Panc1 (cell line): Measurements from ENCODE around the gene C19orf81. TPM values are rescaled to one million over a fixed set of nuclear protein-coding genes. Genes with fewer than 3 reads are reported as not detected.

Experiments used
- ATAC-seq: fragments of 200-7000 bp; cut with Tn5 transposase; 2 replicates; pipeline ENCODE4 v1.9.1; 2020; ENCODE audit warnings: mild to moderate bottlenecking, moderate library complexity
- BruUV-seq: library from RNA; stranded (reverse); fragments of 400-500 nt; replicated peaks from 2 replicates; lab custom pipeline; 2021; lab: Mats Ljungman, UMichigan
- CTCF ChIA-PET: fragments of 300-600 bp; sonication (Branson Sonifier 250); formaldehyde crosslinking; loops from one replicate; lab custom pipeline; 2022; ENCODE audit warnings: antibody characterized with exemption; lab: Charles Lee
- POLR2A ChIA-PET: fragments of 300-600 bp; sonication (Branson Sonifier 250); formaldehyde crosslinking; loops from one replicate; lab custom pipeline; 2022; ENCODE audit warnings: antibody characterized with exemption; lab: Charles Lee
- DNase-seq: peaks from one replicate; pipeline ENCODE4 v3.0.0-alpha.2; 2010; ENCODE audit warnings: low read depth, low spot score
- H3K27ac ChIP-seq: 2 replicates; pipeline ENCODE4 v1.5.1; 2011; ENCODE audit warnings: mild to moderate bottlenecking, low read length, inconsistent platforms
- H3K27me3 ChIP-seq: fragments of 200-500 bp; sonication (Bioruptor generic); 2 replicates; pipeline ENCODE4 v1.6.0; 2014; ENCODE audit warnings: low read length, inconsistent platforms; ENCODE audit not compliant: control insufficient read depth, insufficient read depth
- H3K36me3 ChIP-seq: fragments of 200-500 bp; sonication (Bioruptor generic); 2 replicates; pipeline ENCODE4 v1.5.1; 2014; ENCODE audit warnings: inconsistent platforms, mild to moderate bottlenecking, low read length, moderate library complexity; ENCODE audit not compliant: control insufficient read depth, insufficient read depth
- H3K4me1 ChIP-seq: 2 replicates; pipeline ENCODE4 v1.5.1; 2011; ENCODE audit warnings: inconsistent platforms, mild to moderate bottlenecking, low read length, moderate library complexity; ENCODE audit not compliant: control insufficient read depth, insufficient read depth
- H3K4me3 ChIP-seq, 2 experiments: 2 replicates each; pipeline ENCODE4 v1.5.1; 2011 to 2012; ENCODE audit warnings: low read depth in 2 of 2, low read length in 2 of 2, mild to moderate bottlenecking in 2 of 2, inconsistent platforms in 1 of 2, moderate library complexity in 1 of 2
- H3K9me3 ChIP-seq: fragments of 200-500 bp; sonication (Bioruptor generic); 2 replicates; pipeline ENCODE4 v1.5.1; 2014; ENCODE audit warnings: low read depth, mild to moderate bottlenecking, inconsistent platforms, low read length, moderate library complexity; ENCODE audit not compliant: control insufficient read depth, insufficient read depth
- POLR2AphosphoS5 ChIP-seq: IDR thresholded peaks from 2 replicates; pipeline ENCODE4 v1.6.1; 2012; ENCODE audit warnings: mild to moderate bottlenecking, low read depth, low read length, moderate library complexity
- SIN3A ChIP-seq: IDR thresholded peaks from 2 replicates; pipeline ENCODE4 v1.6.1; 2012; ENCODE audit warnings: low read depth, mild to moderate bottlenecking, low read length, moderate library complexity, borderline replicate concordance; ENCODE audit not compliant: insufficient read depth
- TCF7L2 ChIP-seq: IDR thresholded peaks from 2 replicates; pipeline ENCODE4 v1.6.1; 2011; ENCODE audit warnings: mild to moderate bottlenecking, low read depth, low read length, inconsistent platforms
- in situ Hi-C: cut with HindIII; loops from 2 replicates; pipeline ENCODE4 v1.10.0; 2016; ENCODE audit warnings: low sequenced_read_pairs, low pct_unique_long_range_greater_than_20kb
- intact Hi-C: fragments of 100-400 bp; cut with micrococcal nuclease; formaldehyde crosslinking; loops from one replicate; pipeline ENCODE4 v1.10.0; 2022; ENCODE audit not compliant: unreplicated experiment
- total RNA-seq: library from RNA; stranded (reverse); gene quantifications from one replicate; pipeline ENCODE4 v1.2.1, GENCODE V29; 2021; ENCODE audit not compliant: unreplicated experiment
- TF ChIP-seq, protein P1 (sequence below), 2 experiments: IDR thresholded peaks; 2 replicates each; pipeline ENCODE4 v1.6.1; 2011 to 2012; ENCODE audit warnings: low read depth in 2 of 2, control low read depth in 1 of 2, low read length in 1 of 2, mild to moderate bottlenecking in 1 of 2, moderate library complexity in 1 of 2; ENCODE audit not compliant: insufficient read depth in 1 of 2
- TF ChIP-seq, protein P2 (sequence below): fragments of 450-650 bp; IDR thresholded peaks from 2 replicates; pipeline ENCODE4 v1.5.1; 2017; ENCODE audit warnings: mild to moderate bottlenecking

The C19orf81 gene
- total RNA-seq, 1 experiment from 2014 or later, result 0.98 TPM

DNA sequence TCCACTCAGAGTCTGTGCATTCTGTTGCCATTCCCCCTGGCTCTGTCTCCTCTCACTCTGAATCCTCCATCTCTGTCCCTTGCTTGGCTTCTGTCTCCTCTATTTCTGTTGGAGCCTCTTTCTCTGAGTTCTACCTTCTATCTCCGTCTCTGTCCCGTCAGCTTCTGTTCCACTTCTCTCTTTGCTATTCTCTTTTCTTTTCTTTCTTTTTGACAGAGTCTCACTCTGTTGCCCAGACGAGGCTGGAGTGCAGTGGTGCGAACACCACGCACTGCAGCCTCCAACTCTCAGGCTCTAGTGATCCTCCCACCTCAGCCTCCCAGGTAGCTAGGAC, 47.2 kb upstream of the C19orf81 start:
- ChIA-PET CTCF (no interaction called here), POLR2A (no interaction called here)
- Histone ChIP-seq H3K27ac (no peak overlapping the region), H3K4me3 (no peak overlapping the region), H3K27me3 (peaks cover 2% of the 10 kb centered on the region), H3K9me3 (no peaks in the 10 kb centered on the region), H3K4me1 (no peaks in the 10 kb centered on the region), H3K36me3 (no peaks in the 10 kb centered on the region)
- no peak for DNase-seq
- no TSS peak for BruUV-seq
- TF ChIP-seq, protein P1, sequence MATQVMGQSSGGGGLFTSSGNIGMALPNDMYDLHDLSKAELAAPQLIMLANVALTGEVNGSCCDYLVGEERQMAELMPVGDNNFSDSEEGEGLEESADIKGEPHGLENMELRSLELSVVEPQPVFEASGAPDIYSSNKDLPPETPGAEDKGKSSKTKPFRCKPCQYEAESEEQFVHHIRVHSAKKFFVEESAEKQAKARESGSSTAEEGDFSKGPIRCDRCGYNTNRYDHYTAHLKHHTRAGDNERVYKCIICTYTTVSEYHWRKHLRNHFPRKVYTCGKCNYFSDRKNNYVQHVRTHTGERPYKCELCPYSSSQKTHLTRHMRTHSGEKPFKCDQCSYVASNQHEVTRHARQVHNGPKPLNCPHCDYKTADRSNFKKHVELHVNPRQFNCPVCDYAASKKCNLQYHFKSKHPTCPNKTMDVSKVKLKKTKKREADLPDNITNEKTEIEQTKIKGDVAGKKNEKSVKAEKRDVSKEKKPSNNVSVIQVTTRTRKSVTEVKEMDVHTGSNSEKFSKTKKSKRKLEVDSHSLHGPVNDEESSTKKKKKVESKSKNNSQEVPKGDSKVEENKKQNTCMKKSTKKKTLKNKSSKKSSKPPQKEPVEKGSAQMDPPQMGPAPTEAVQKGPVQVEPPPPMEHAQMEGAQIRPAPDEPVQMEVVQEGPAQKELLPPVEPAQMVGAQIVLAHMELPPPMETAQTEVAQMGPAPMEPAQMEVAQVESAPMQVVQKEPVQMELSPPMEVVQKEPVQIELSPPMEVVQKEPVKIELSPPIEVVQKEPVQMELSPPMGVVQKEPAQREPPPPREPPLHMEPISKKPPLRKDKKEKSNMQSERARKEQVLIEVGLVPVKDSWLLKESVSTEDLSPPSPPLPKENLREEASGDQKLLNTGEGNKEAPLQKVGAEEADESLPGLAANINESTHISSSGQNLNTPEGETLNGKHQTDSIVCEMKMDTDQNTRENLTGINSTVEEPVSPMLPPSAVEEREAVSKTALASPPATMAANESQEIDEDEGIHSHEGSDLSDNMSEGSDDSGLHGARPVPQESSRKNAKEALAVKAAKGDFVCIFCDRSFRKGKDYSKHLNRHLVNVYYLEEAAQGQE (IDR thresholded peaks at IDR 0.05; ENCODE audit: insufficient read depth in 1 of 2, low read depth in 2 of 2, low read length in 1 of 2), result no peak
- TF ChIP-seq, protein P2, sequence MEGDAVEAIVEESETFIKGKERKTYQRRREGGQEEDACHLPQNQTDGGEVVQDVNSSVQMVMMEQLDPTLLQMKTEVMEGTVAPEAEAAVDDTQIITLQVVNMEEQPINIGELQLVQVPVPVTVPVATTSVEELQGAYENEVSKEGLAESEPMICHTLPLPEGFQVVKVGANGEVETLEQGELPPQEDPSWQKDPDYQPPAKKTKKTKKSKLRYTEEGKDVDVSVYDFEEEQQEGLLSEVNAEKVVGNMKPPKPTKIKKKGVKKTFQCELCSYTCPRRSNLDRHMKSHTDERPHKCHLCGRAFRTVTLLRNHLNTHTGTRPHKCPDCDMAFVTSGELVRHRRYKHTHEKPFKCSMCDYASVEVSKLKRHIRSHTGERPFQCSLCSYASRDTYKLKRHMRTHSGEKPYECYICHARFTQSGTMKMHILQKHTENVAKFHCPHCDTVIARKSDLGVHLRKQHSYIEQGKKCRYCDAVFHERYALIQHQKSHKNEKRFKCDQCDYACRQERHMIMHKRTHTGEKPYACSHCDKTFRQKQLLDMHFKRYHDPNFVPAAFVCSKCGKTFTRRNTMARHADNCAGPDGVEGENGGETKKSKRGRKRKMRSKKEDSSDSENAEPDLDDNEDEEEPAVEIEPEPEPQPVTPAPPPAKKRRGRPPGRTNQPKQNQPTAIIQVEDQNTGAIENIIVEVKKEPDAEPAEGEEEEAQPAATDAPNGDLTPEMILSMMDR, result no peak
- TF ChIP-seq TCF7L2 (no peak), SIN3A (no peak), POLR2AphosphoS5 (no peak)
- in situ Hi-C loops, result no loop called here
- no peak for ATAC-seq
- intact Hi-C loops, result no loop called here

DNA sequence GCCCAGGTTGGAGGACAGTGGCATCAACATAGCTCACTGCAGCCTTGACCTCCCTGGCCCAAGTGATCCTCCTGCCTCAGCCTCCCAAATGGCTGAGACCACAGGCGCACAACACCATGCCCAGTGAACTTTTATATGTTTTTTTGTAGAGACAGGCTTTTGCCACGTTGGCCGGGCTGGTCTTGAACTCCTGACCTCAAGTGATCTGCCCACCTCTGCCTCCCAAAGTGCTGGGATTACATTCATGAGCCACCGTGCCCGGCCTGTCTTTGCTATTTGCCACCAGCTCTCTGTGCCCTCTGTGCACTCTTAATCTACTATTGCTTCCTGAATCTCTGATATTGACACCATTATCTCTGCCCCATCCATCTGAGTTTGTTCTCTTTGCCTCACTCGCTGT, 46.7 kb upstream of the C19orf81 start:
- no peaks in the 10 kb centered on the region for H3K4me1 ChIP-seq
- no peaks in the 10 kb centered on the region for H3K9me3 ChIP-seq
- H3K36me3 ChIP-seq, result no peaks in the 10 kb centered on the region
- TF ChIP-seq POLR2AphosphoS5, result no peak
- TF ChIP-seq, protein P1 (IDR thresholded peaks at IDR 0.05; ENCODE audit: insufficient read depth in 1 of 2, low read depth in 2 of 2, low read length in 1 of 2), result no peak
- TF ChIP-seq TCF7L2, result no peak
- TF ChIP-seq, protein P2, result no peak
- TF ChIP-seq SIN3A, result no peak
- in situ Hi-C loops, result no loop called here
- H3K4me3 ChIP-seq, result no peak overlapping the region
- ATAC-seq (no peak), DNase-seq (no peak)
- peaks cover 2% of the 10 kb centered on the region for H3K27me3 ChIP-seq
- intact Hi-C loops, result no loop called here
- H3K27ac ChIP-seq, result no peak overlapping the region
- POLR2A ChIA-PET, result no interaction called here
- CTCF ChIA-PET, result no interaction called here
- no TSS peak for BruUV-seq
